Astrocyte of the cerebellum (primary cell): ENCODE results near the gene IP6K3.

Experiments used
- DNase-seq: peaks from one replicate; pipeline ENCODE4 v3.0.0-alpha.2; 2011; ENCODE audit warnings: low read depth
- H3K4me3 ChIP-seq: 2 replicates; pipeline ENCODE4 v1.5.1; 2011; ENCODE audit warnings: mild to moderate bottlenecking, low read depth, low read length, moderate library complexity
- in situ Hi-C: cut with HindIII; loops from 2 replicates; pipeline ENCODE4 v1.10.0; 2017; ENCODE audit warnings: low sequenced_read_pairs
- TF ChIP-seq, protein P1 (sequence below): IDR thresholded peaks from 2 replicates; pipeline ENCODE4 v1.5.1; 2012; ENCODE audit warnings: low read length, low read depth, moderate library complexity, mild to moderate bottlenecking; ENCODE audit errors: missing control alignments

IP6K3 gene

DNA sequence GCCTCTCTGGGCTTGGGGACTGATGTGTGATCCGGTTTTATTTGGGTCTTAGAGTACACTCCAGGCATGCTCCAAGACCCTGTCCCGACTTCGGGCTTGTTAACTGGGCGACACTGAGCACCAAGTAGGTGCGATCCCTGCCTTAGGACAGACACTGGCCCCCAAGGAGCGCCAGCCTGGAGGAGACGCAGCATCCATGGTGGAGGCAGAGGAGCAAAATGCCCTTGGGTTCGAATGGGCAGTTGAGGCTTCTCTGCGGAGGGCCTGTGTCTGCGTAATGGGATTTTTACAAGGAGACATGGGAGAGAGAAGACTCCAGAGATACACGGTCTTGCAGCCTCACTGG is 42.8 kb upstream of the IP6K3 start:
- peak overlapping the region; percentile 55 for H3K4me3 ChIP-seq
- DNase-seq, result no peak
- in situ Hi-C loops, result no loop called here
- TF ChIP-seq, protein P1, sequence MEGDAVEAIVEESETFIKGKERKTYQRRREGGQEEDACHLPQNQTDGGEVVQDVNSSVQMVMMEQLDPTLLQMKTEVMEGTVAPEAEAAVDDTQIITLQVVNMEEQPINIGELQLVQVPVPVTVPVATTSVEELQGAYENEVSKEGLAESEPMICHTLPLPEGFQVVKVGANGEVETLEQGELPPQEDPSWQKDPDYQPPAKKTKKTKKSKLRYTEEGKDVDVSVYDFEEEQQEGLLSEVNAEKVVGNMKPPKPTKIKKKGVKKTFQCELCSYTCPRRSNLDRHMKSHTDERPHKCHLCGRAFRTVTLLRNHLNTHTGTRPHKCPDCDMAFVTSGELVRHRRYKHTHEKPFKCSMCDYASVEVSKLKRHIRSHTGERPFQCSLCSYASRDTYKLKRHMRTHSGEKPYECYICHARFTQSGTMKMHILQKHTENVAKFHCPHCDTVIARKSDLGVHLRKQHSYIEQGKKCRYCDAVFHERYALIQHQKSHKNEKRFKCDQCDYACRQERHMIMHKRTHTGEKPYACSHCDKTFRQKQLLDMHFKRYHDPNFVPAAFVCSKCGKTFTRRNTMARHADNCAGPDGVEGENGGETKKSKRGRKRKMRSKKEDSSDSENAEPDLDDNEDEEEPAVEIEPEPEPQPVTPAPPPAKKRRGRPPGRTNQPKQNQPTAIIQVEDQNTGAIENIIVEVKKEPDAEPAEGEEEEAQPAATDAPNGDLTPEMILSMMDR, result no peak

DNA sequence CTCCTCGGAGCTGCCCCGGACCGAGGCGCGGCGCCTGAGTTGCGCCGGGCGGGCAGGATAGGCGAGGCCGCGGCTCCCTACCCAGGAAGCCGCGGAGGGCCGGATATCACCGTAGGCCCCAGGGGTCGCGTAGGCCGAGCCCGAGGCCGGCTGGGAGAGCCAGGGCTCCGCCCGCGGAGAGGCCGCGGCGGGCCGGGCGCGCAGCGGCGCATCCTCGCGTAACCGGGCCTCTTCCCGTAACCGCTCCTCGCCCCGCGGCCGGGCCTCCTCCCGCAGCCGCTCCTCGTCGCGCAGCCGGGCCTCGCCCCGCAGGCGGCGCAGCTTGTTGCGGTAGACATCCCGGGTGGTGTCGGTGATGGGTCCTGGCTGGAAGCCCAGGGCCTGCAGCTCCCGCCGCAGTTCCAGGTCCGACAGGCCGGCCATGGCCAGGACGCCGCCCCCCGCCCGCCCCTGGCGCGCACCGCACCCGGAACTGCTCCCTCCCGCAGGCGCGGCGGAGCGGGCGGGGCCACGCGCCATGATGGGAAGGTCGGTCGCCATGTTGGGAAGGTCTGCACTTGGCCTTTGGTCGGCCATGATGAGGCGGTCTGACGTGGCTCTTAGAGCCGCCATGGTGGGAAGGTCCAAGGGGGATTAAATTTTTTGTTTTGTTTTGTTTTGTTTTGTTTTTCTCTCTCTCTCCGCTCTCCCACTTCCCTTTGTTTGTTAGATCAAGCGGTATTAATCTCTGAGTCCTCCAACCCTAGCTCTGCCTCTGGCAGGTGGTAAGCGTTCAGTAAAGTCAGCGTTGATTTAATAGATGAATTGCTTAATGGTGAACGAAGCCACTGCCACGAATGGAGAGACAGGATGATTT is 42.2 kb upstream of the IP6K3 start, which contains the start of gene LEMD2:
TSS of gene LEMD2 (minus strand) at position 437 of the 856 bp plus-strand sequence. CDS start at position 423, 14 bp downstream.
- in situ Hi-C loops, result no loop called here

DNA sequence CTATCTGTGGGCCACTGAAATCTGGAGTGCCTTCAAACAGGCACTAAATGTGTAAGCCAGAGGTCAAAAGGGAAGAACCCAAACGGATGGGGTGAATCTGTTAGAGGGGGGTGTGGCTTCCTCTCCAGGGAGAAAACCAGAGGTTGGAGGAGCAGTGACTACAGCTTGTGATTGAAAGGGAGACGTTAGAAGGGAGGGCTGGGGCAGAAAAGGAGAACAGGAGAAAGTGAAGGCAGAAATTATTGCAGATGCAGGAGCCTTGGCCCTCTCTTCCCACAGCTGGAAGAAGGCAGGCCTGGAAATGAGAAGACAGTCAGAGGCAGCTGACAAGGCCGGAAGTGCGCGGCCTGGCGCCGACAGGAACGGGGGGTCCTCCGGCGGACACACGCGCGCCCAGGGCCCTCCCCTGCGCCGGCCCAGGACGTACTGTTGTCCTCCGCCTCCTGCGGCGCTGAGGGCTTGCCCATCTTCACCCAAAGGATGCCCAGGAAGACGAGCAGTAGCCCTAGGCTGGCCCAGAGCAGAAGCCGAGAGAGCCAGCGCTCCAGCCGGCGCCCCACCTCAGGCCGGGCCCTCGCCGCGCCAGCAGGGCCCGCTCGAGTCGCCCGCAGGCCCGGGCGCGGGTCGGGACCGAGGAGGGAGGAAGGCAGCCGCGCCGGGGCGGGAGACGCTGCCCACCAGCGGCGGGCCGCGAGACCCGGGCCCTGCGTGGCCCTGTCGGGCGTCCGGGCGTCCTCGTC is 41.4 kb upstream of the IP6K3 start:
- peak overlapping the region; percentile 55 for H3K4me3 ChIP-seq
- no peak for DNase-seq
- in situ Hi-C loops, result no loop called here
- TF ChIP-seq, protein P1, result no peak

More for the DNA sequence above, 42.2 kb upstream of the IP6K3 start, which contains the start of gene LEMD2:
- TF ChIP-seq, protein P1, result no peak
- DNase-seq, result peak; percentile 84
- H3K4me3 ChIP-seq, result peak within 1 kb of the TSS; percentile 55

DNA sequence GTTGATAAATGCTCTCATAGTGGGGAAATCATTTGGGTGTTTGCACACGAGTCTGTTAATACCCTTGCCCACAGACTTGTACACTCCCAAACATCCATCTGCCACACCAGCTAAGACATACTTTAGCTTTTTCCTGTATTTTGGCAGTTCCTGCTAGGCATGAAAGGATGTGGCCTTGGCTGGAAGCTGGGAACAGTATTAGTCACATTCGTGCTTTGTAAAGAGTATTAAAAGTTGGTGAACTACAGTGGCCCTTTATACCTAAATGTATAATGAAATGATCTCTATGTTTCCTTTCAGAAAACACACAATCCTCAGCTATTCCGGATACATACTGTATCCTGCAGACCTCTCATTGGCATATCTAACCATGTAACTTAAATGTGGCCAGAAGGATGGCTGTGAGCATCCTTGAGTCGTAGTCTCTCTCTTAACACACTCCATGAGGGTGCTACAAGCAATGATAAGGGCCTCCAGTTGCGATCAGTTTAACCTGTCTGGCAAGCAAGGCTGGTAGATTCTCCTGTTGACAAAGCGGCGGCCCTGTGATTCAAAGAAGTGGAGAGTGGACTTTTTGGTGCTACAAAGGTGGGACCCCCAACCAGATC is 40.7 kb upstream of the IP6K3 start:
- in situ Hi-C loops, result no loop called here
- H3K4me3 ChIP-seq, result peak overlapping the region; percentile 55
- TF ChIP-seq, protein P1, result no peak
- no peak for DNase-seq

DNA sequence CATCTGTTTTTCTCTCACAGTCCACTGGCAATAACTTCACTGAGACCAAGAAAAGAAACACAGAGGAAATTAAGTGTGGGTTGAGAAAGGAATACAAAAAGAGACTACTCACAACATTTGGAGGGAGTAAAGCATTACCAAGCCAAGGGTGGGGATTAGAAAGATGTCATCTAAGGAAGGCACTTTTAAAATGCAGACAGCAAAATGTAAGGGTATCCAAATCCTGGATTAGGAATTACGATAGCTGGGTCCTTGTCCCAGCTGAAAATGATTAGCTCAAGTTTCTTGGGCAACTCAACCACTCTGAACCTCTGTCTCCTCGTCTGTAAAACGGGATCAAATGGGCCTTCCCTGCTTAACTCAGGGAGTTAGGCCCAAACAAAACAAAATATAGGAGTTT is 40.0 kb upstream of the IP6K3 start:
- H3K4me3 ChIP-seq, result no peak overlapping the region
- TF ChIP-seq, protein P1, result no peak
- no peak for DNase-seq
- in situ Hi-C loops, result no loop called here

DNA sequence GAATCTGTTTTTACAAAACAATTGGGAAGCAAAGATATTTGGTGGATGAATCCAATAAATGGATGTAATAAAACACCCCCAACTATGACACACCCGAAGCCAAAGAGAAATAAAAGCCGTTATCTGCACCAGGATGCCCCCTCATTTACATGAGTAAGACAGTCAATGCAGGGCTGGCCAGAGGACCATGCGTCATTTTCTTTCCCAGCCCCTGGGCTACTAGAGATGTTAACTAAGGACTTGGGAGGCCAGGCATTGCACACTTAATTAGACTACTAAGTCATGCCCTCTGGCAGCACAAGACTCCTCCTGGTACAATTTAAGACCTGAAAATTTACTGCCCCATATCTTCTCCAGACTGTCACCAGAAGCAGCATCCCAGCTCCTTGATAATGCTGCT is 39.1 kb upstream of the IP6K3 start:
- in situ Hi-C loops, result no loop called here
- DNase-seq, result no peak
- no peak overlapping the region for H3K4me3 ChIP-seq
- TF ChIP-seq, protein P1, result no peak
